Activated T-cell treated with anti-CD3 and anti-CD28 coated beads for 4 hours (primary cell): Measurements from ENCODE around the gene ESCO1.
"Not testable (repeated sequence)": the region's sequence is repeated elsewhere in the genome, so short reads cannot be mapped to it uniquely, and the experiment has no call there.

Experiments used
- DNase-seq: peaks from one replicate; pipeline ENCODE4 v3.0.0-alpha.2; 2020

The ESCO1 gene

DNA sequence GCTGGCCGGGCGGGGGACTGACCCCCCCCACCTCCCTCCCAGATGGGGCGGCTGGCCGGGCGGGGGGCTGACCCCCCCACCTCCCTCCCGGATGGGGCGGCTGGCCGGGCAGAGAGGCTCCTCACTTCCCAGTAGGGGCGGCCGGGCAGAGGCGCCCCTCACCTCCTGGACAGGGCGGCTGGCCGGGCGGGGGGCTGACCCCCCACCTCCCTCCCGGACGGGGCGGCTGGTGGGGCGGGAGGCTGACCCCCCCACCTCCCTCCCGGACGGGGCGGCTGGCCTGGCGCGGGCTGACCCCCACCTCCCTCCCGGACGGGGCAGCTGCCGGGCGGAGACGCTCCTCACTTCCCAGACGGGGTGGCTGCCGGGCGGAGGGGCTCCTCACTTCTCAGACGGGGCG, 8.1 kb downstream of the ESCO1 start:
- not testable (repeated sequence) for DNase-seq

DNA sequence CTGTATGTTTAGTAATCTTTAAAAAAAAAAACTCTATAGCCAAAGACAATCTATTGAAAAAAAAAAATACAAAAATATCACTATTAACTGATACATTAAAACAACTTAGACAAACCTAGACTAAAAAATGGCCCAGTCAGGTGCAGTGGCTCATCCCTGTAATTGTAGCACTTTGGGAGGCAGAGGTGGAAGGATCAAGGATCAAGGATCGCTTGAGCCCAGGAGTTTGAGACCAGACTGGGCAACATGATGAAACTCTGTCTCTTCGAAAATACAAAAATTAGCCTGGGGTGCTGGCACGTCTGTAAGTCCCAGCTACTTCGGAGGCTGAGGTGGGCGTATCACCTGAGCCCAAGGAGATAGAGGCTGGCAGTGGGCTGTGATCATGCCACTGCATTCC, 16.1 kb downstream of the ESCO1 start:
- DNase-seq, result no peak

DNA sequence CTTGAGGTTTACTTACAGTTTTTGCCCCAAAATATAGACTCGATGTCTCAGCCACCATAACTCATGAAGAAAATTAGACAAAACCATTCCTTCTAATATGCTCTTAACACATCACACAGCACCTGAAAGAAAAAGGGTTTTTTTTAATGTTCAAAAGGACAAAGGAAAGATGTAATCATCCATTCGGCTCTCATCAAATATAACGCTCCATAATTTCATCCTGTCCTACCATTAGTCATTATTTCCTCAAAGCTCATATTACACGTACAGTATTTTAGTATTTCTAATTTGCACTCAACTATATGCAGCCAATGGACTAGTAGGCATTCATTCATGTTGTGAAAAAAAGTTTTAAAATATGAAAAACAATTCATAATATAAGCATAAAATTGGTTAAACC, 24.8 kb downstream of the ESCO1 start:
- DNase-seq, result no peak

DNA sequence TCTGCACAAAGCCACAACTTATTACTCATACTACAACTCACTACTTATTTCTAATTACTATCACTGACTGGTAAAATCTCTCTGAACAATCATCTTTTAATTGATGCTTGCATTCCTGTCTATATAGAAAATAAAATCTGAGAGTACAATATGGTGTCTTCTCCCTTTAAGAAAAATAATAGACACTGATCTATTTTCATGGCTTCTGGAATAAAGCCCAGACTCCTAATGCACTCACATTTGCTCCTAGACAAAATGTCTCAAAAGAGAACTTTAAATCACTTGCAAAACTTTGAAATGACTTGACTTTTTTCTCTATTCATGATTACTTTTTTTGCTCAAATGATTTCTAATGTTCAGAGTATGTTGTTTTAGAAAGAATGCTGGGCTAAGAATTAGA, 28.7 kb downstream of the ESCO1 start:
- no peak for DNase-seq

DNA sequence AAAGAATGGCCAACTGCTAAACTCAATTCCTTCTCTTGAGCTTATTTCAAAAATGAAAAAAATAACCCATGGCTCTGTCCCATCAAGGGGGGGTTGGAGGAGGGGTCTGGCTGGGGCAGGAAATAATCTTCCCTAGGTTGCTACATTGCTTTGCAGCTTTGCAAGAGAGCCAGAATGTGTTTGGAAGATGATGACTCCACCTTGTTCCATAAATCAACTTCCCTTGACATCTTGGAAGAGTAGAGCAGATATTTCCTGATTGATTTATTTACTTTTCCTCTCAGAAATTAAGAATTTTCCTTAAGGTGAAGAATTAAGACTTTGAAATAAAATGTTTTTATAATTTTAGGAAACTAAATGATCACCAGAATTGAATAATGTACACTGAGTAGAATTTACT, 41.3 kb downstream of the ESCO1 start:
- DNase-seq, result no peak

DNA sequence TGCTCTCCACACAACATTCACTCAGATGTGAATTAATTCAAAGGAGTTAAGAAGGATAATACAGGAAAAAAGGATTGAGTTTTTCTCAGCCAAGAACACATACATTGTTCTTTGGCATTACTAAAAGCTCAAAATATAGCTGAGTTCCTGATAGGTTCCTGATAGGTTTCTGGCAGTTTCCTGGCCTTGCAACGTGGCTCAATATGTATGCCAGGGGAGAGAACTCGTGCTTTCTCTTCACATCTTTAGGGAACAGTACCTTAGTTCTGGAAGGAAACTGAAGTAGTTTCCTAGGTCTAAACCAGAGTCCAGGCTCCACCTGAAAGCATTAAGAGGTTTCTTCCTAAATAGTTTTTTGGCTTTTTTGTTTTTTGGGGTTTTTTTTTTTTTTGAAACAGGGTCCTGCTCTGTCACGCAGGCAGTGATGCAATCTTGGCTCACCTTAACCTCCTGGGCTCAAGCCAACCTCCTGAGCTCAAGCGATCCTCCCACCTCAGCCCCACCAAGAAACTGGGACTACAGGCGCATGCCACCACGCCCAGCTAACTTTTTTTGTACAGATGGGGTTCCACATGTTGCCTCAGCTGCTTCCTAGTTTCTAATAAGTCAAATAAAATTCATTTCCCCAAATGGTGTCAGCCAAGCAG, 42.8 kb downstream of the ESCO1 start:
- no peak for DNase-seq

- DNase-seq, result no peak
These were observed 50.0 kb downstream of the ESCO1 start for GRCh38 chr18:21550510-21550970.

DNA sequence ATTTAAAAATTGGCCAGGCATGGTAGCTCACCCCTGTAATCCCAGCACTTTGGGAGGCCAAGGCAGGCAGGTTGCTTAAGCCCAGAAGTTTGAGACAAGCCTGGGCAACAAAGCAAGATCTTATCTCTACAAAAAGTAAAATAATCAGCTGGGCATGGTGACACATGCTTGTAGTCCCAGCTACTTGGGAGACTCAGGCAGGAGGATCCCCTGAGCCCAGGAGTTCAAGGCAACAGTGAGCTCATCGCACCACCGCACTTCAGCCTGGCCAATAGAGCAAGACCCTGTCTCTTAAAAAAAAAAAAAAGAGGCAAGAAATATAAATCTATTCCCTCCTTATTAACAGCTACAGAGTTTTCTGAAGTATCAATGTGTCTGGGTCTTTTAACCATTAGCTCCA, 51.9 kb downstream of the ESCO1 start:
- DNase-seq, result no peak

GRCh38 chr18:21546423-21546822, 54.1 kb downstream of the ESCO1 start:
- DNase-seq, result no peak

DNA sequence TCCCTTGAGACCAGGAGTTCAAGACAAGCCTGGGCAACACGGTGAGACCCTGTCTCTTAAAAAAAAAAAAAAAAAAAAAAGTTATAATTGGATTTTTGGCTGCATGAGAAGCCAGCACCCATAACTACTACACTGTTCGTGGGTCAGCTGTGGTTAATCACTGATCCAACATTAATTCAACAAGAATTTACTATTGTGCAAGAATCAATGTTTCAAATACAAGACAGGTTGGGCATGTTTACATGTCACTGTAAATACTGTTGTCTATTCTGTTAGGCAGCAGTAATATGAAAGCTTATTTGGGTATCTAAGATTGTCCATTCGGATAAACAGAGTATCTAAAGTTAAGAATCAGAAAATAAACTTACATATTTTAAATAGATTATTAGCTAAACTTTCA, 62.3 kb downstream of the ESCO1 start:
- DNase-seq, result no peak

- no peak for DNase-seq
These were observed 66.2 kb downstream of the ESCO1 start for GRCh38 chr18:21534327-21534726.

DNA sequence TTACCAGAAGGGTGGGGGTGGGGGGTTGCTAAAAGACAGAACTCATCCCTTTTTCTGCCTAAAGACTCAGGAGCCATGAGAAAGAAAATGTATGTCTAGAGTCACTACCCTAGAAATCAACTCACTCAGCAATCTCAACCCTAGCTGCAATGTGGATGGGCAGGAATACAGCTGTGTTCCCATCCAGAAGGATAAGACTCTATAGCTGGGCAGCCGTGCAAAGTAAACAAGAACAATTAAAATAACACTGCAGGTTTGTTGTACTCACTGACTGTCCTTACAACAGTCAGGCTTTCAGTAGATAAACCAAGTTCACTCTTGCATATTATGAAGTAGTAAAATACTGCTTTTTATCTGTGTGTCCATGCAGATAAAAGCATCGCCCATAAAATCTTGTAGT, 74.0 kb downstream of the ESCO1 start:
- no peak for DNase-seq

- DNase-seq, result no peak
These were observed 74.6 kb downstream of the ESCO1 start for GRCh38 chr18:21525916-21526315.

GRCh38 chr18:21522530-21522929, 78.0 kb downstream of the ESCO1 start:
- no peak for DNase-seq

GRCh38 chr18:21513741-21514140, 86.8 kb downstream of the ESCO1 start:
- no peak for DNase-seq

DNA sequence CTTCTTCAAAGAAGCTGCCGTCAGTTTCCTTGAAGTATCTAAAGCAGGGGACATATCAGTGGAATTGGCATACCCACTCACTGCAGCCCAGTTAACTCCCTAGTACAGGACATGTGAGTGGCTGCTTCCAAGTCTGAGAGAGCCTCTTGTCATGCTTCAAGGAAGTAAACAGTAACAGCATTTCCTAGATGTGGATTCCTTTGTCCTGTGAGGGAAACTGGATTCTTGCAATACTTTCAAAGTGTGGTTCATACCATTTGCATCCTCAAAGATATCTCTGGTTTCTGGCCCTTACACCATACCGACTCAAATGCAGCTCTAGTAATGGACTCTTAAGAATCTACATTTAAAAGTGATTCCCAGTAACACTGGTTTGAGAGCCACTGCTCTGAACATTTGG, 87.2 kb downstream of the ESCO1 start:
- DNase-seq, result no peak

DNA sequence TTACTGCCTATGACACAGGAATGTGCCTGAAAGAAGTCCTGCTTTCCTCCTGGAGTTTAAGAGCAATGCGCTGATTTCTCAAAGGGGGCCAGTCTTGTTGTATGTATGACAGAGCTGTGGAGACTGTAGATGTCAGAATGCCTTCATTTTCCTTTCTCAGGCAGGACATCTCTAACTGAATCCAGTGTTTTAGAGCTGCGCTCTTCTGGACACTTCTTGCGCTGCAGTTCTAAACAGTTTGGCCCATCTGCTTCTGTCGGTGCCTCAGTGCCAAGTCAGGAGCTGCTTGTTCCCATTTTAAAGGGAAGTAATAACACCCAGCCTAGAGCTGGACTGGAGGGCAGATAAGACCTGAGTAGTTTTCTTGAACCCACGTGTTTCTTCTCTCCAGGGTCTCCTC, 91.4 kb downstream of the ESCO1 start:
- no peak for DNase-seq

DNA sequence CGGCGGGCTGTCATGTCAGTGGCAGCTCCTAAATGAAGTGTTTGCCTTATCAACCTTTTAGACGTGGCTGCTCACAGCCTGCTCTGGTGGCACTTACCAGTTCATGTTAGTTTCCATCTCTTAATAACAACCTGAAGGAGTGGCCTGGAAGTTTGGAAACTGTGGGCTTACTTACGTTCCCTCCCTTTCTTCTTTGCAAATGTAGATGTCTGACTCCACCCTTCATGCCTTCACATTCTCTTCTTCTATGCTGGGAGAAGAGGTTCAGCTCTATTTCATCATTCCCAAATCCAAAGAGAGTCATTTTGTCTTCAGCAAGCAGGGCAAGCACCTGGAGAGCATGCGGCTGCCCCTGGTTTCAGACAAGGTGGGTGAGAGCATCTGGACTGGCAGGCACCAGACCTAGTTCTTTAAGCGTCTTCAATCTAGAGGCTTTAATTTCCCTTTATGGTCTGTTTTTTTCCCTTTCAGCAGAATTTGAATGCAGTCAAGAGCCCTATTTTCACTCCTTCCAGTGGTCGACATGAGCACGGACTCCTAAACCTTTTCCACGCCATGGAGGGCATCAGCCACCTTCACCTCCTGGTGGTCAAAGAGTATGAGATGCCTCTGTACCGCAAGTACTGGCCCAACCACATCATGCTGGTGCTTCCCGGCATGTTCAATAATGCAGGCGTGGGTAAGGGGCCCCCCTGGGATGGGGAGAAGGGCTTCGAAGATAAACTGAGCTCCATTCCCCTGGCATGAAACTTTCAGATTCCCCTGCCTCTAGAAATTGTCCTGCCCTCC, 92.4 kb downstream of the ESCO1 start:
- no peak for DNase-seq

GRCh38 chr18:21502661-21503060, 97.8 kb downstream of the ESCO1 start:
- no peak for DNase-seq

DNA sequence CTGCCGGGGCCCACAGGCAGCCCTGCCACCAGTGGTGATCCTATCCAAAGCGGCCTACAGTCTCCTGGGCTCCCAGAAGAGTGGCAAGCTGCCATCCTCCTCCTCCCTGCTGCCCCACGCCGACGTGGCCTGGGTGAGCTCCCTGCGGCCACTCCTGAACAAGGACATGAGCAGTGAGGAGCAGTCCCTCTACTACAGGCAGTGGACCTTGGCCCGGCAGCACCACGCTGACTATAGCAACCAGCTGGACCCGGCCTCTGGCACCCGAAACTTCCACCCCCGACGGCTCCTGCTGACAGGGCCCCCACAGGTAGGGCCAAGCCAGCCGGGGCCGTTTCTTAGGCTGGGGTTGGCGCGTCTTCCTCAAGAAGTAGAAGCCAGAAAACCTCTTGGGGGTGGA, 100.5 kb downstream of the ESCO1 start:
- DNase-seq, result no peak

DNA sequence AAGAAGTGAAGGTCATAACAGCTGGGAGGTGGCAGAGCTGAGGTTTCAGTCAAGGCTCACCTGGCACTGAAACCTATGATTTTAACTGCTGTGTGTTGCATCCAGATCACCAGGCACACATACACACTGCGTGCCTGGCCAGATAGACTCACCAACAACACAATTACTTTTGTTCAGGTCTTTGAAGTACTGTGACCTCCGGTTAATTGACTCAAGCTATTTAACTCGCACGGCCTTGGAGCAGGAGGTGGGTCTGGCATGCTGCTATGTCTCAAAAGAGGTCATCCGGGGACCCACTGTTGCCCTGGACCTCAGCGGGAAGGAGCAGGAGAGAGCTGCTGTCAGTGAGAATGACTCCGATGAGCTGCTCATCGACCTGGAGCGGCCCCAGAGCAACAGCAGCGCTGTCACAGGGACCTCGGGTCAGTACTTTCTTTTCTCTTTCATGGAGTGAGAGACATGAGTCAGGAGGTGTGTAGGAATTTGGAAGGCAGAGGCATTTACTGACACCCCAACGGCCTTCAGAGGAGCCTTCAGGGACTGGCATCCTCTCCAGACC, 104.1 kb downstream of the ESCO1 start:
- DNase-seq, result no peak

DNA sequence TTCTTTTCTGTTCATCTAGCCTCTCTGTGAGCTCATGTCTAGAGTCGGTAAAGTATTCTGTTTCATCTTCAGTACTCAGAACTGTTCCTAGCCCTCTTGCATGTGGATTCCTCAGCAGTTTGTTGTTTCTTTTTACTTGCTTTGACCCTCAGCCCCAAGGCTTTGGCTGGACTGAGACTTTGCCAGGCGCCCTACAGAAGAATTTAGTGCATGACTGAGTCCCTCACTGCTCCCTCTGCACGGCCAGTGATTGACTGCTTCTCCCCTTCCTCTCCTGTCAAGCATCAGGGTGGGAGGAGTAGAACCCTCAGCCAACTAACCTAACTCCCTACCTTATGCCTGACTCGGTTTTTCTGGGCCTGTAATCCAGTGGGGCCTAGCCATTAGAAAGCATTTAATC, 109.8 kb downstream of the ESCO1 start:
- DNase-seq, result no peak

GRCh38 chr18:21489919-21490495, 110.5 kb downstream of the ESCO1 start:
- no peak for DNase-seq

- no peak for DNase-seq
These were observed 111.3 kb downstream of the ESCO1 start for GRCh38 chr18:21489119-21489750.
